HepG2 (cell line): ENCODE data around the gene IRF6. TPM values are rescaled to one million over a fixed set of nuclear protein-coding genes. Genes with fewer than 3 reads are reported as not detected.

Source experiments
- ATF3 ChIP-seq: sonication (generic); formaldehyde crosslinking; IDR thresholded peaks from 2 replicates; pipeline ENCODE4 v1.4.0; 2020; ENCODE audit warnings: missing genetic modification reagents
- ATF5 ChIP-seq: sonication (generic); formaldehyde crosslinking; IDR thresholded peaks from 2 replicates; pipeline ENCODE4 v1.4.0; 2020; ENCODE audit warnings: mild to moderate bottlenecking, low read depth, missing genetic modification reagents
- CERS6 ChIP-seq: sonication (generic); formaldehyde crosslinking; IDR thresholded peaks from 2 replicates; pipeline ENCODE4 v1.5.0; 2020; ENCODE audit warnings: missing genetic modification reagents
- CHD4 ChIP-seq: fragments of 200-600 bp; sonication (generic); IDR thresholded peaks from 2 replicates; pipeline ENCODE4 v1.7.0; 2017; ENCODE audit warnings: mild to moderate bottlenecking, low read length, borderline replicate concordance
- DNMT3B ChIP-seq: conservative IDR thresholded peaks from 2 replicates; pipeline ENCODE4 v1.6.1; 2016; ENCODE audit warnings: missing biosample characterization, control low read depth
- EEA1 ChIP-seq: sonication (generic); formaldehyde crosslinking; IDR thresholded peaks from 2 replicates; pipeline ENCODE4 v1.5.1; 2020; ENCODE audit warnings: mild to moderate bottlenecking, missing genetic modification reagents, borderline replicate concordance
- GTF2F1 ChIP-seq: fragments of 150-350 bp; IDR thresholded peaks from 2 replicates; pipeline ENCODE4 v1.6.1; 2014; ENCODE audit warnings: low read length
- KDM3A ChIP-seq: IDR thresholded peaks from 2 replicates; pipeline ENCODE4 v1.6.1; 2018; ENCODE audit warnings: low read depth, missing compliant biosample characterization
- PREB ChIP-seq: sonication (generic); formaldehyde crosslinking; IDR thresholded peaks from 2 replicates; pipeline ENCODE4 v1.4.0; 2020; ENCODE audit warnings: missing genetic modification reagents
- PTBP1 ChIP-seq: fragments of 200-400 bp; formaldehyde crosslinking; IDR thresholded peaks from 2 replicates; pipeline ENCODE4 v1.6.1; 2018; ENCODE audit warnings: low read length, low read depth; ENCODE audit not compliant: poor library complexity, severe bottlenecking
- RARA ChIP-seq: IDR thresholded peaks from 2 replicates; pipeline ENCODE4 v1.6.1; 2016; ENCODE audit warnings: missing genetic modification reagents, missing compliant biosample characterization
- SATB2 ChIP-seq: sonication (generic); formaldehyde crosslinking; IDR thresholded peaks from 2 replicates; pipeline ENCODE4 v1.5.0; 2020; ENCODE audit warnings: missing genetic modification reagents
- TCF12 ChIP-seq, 2 experiments: fragments of 450-650 bp in 1 of 2; sonication (generic) in 1 of 2; formaldehyde crosslinking in 1 of 2; IDR thresholded peaks; 2 replicates each; pipeline versions ENCODE4 v1.6.1 to v1.8.0; 2017 to 2022; ENCODE audit warnings: antibody characterized with exemption in 1 of 2, mild to moderate bottlenecking in 1 of 2, missing genetic modification reagents in 1 of 2, moderate library complexity in 1 of 2
- TOPORS ChIP-seq: sonication (generic); formaldehyde crosslinking; IDR thresholded peaks from 2 replicates; pipeline ENCODE4 v1.8.0; 2023; ENCODE audit warnings: mild to moderate bottlenecking, missing genetic modification reagents
- ZBTB44 ChIP-seq: sonication (generic); formaldehyde crosslinking; IDR thresholded peaks from 2 replicates; pipeline ENCODE4 v1.4.0; 2020; ENCODE audit warnings: missing genetic modification reagents
- ZNF274 ChIP-seq: sonication (generic); formaldehyde crosslinking; IDR thresholded peaks from 2 replicates; pipeline ENCODE4 v1.5.1; 2020; ENCODE audit warnings: mild to moderate bottlenecking, missing genetic modification reagents
- ZNF30 ChIP-seq: sonication (generic); formaldehyde crosslinking; IDR thresholded peaks from 2 replicates; pipeline ENCODE4 v1.5.0; 2020; ENCODE audit warnings: mild to moderate bottlenecking, missing genetic modification reagents
- ZNF552 ChIP-seq: sonication (generic); formaldehyde crosslinking; IDR thresholded peaks from 2 replicates; pipeline ENCODE4 v1.9.0; 2022; ENCODE audit warnings: missing genetic modification reagents, mild to moderate bottlenecking, borderline replicate concordance
- ZNF674 ChIP-seq: sonication (generic); formaldehyde crosslinking; IDR thresholded peaks from 2 replicates; pipeline ENCODE4 v1.5.0; 2020; ENCODE audit warnings: low read depth, mild to moderate bottlenecking, missing genetic modification reagents
- ZNF710 ChIP-seq: sonication (generic); formaldehyde crosslinking; IDR thresholded peaks from 2 replicates; pipeline ENCODE4 v1.5.0; 2020; ENCODE audit warnings: mild to moderate bottlenecking, missing genetic modification reagents, borderline replicate concordance
- ZNF740 ChIP-seq: sonication (generic); formaldehyde crosslinking; IDR thresholded peaks from 2 replicates; pipeline ENCODE4 v1.4.0; 2020; ENCODE audit warnings: missing genetic modification reagents
- ZNF747 ChIP-seq: sonication (generic); formaldehyde crosslinking; IDR thresholded peaks from 2 replicates; pipeline ENCODE4 v1.8.1; 2023; ENCODE audit warnings: missing genetic modification reagents, mild to moderate bottlenecking, borderline replicate concordance
- ZNF792 ChIP-seq: IDR thresholded peaks from 2 replicates; pipeline ENCODE4 v1.6.1; 2016
- polyA plus RNA-seq, 8 experiments: library from polyadenylated mRNA; depleted of rRNA in 3 of 8; stranded (reverse) in 7 of 8; unstranded in 1 of 8; fragments of >200 nt; fragmentation: Illumina TruSeq in 4 of 8; extraction: Trizol in 4 of 8; gene quantifications; 2 replicates each; pipeline versions ENCODE4 v1.2.1 to v1.2.3, GENCODE V29; 2011 to 2016; ENCODE audit warnings: low read depth in 4 of 8, missing spikeins in 1 of 8, mixed read lengths in 1 of 8; ENCODE audit not compliant: insufficient read depth in 1 of 8
- total RNA-seq, 5 experiments: library from RNA; depleted of rRNA; stranded (reverse); fragments of >200 nt; fragmentation: Illumina TruSeq; extraction: Trizol; gene quantifications; 2 replicates each; pipeline ENCODE4 v1.2.3, GENCODE V29; 2016; ENCODE audit warnings: low read depth in 1 of 5

IRF6 gene
- total and polyA plus RNA-seq, 2 of the 13 experiments (the other 11 are each of a cell fraction or from before 2014, with no cell fraction given): 0.02 TPM; not detected in 1

- TF ChIP-seq PREB (CRISPR knock-in tag) (no peak), ZNF792 (CRISPR knock-in tag) (peak; percentile 61; the same call in 1 of the 2 replicates), SATB2 (CRISPR knock-in tag) (no peak), ZNF710 (CRISPR knock-in tag) (no peak), CHD4 (no peak), ZNF30 (no peak), TCF12 (IDR thresholded peaks at IDR 0.05) (no peak), TCF12 (CRISPR knock-in tag; IDR thresholded peaks at IDR 0.05) (no peak), PTBP1 (peak; percentile 73), EEA1 (CRISPR knock-in tag) (no peak), ATF3 (CRISPR knock-in tag) (peak; percentile 89), ZBTB44 (no peak), TOPORS (CRISPR knock-in tag) (no peak), CERS6 (CRISPR knock-in tag) (no peak), DNMT3B (CRISPR knock-in tag) (no peak), ZNF747 (no peak), GTF2F1 (no peak), ZNF552 (CRISPR knock-in tag) (no peak), ZNF274 (CRISPR knock-in tag) (no peak), ATF5 (CRISPR knock-in tag) (no peak), KDM3A (CRISPR knock-in tag) (0 out of 2 replicates have a peak, but pooled peaks have one; percentile 22), ZNF674 (CRISPR knock-in tag) (no peak), RARA (peak; percentile 26; the same call in 1 of the 2 replicates), ZNF740 (no peak)
These were observed 58.2 kb downstream of the IRF6 start (continued) for GRCh38 chr1:209747580-209748262.
